H1 (cell line): ENCODE data around the gene CMSS1. TPM values are rescaled to one million over a fixed set of nuclear protein-coding genes. Genes with fewer than 3 reads are reported as not detected.
A peak's percentile ranks its signal among the peaks of the same experiment; 100 is the strongest.

Source experiments
- CHD7 ChIP-seq: fragments of 300-600 bp; sonication (generic); IDR thresholded peaks from 2 replicates; pipeline ENCODE4 v1.7.1; 2012; ENCODE audit warnings: low read length, moderate library complexity, mild to moderate bottlenecking, inconsistent platforms; ENCODE audit not compliant: insufficient replicate concordance
- CREB1 ChIP-seq: IDR thresholded peaks from 2 replicates; pipeline ENCODE4 v1.6.1; 2012; ENCODE audit warnings: inconsistent platforms
- CTBP2 ChIP-seq: IDR thresholded peaks from 2 replicates; pipeline ENCODE4 v1.7.0; 2011; ENCODE audit warnings: borderline replicate concordance, mild to moderate bottlenecking, moderate library complexity, mixed read lengths, low read length; ENCODE audit not compliant: insufficient read depth, insufficient read length
- GTF2F1 ChIP-seq: IDR thresholded peaks from 2 replicates; pipeline ENCODE4 v1.6.1; 2012; ENCODE audit warnings: low read depth, low read length, improper control_type of control experiment, borderline replicate concordance
- HDAC2 ChIP-seq, 2 experiments: fragments of 300-600 bp in 1 of 2; sonication (generic) in 1 of 2; IDR thresholded peaks; 2 replicates each; pipeline ENCODE4 v1.6.1; 2011 to 2012; ENCODE audit warnings: low read depth in 2 of 2, low read length in 2 of 2, mild to moderate bottlenecking in 2 of 2, moderate library complexity in 2 of 2, borderline replicate concordance in 1 of 2, inconsistent platforms in 1 of 2
- PHF8 ChIP-seq: fragments of 200-600 bp; sonication (generic); conservative IDR thresholded peaks from 2 replicates; pipeline ENCODE4 v1.7.1; 2012; ENCODE audit warnings: low read depth, mild to moderate bottlenecking, inconsistent platforms, low read length, moderate library complexity
- polyA plus RNA-seq, 7 experiments: library from polyadenylated mRNA; depleted of rRNA in 3 of 7; stranded (reverse) in 5 of 7; unstranded in 2 of 7; fragments of >200 nt in 5 of 7; fragments of 200-250 nt in 2 of 7; gene quantifications; 1 replicate in 5 of 7; 2 replicates in 1 of 7; 4 replicates in 1 of 7; pipeline versions ENCODE4 v1.2.1 to v1.2.3, GENCODE V29; 2011 to 2013; ENCODE audit warnings: missing spikeins in 2 of 7, mixed read lengths in 2 of 7
- total RNA-seq: library from RNA; stranded (reverse); fragmentation: NEBNext Ultra II Directional; extraction: Animal tissue kit (Norgen Biotek cat#: 25700); gene quantifications from 2 replicates; pipeline ENCODE4 v1.2.1, GENCODE V29; 2021
- TF ChIP-seq, protein P1 (sequence below): IDR thresholded peaks from 2 replicates; pipeline ENCODE4 v1.6.1; 2011; ENCODE audit warnings: low read depth, mild to moderate bottlenecking, low read length; ENCODE audit not compliant: insufficient read depth

CMSS1 gene
- total and polyA plus RNA-seq, 2 of the 8 experiments (the other 6 are each of a cell fraction or from before 2014, with no cell fraction given), result 15.2 to 75.1 TPM

GRCh38 chr3:99875929-99876841, 58.5 kb downstream of the CMSS1 start (continued):
- TF ChIP-seq CHD7, result peak; percentile 73
- TF ChIP-seq, protein P1, sequence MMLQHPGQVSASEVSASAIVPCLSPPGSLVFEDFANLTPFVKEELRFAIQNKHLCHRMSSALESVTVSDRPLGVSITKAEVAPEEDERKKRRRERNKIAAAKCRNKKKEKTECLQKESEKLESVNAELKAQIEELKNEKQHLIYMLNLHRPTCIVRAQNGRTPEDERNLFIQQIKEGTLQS, result no peak
- TF ChIP-seq GTF2F1, result no peak
- TF ChIP-seq PHF8, result no peak
- TF ChIP-seq CREB1, result peak; percentile 83
- 0 out of 4 replicates have a peak, but pooled peaks have one; percentile 25 to 39 for TF ChIP-seq HDAC2 (IDR thresholded peaks at IDR 0.05; ENCODE audit: borderline replicate concordance in 1 of 2, low read depth in 2 of 2, low read length in 2 of 2)
- TF ChIP-seq CTBP2, result peak; percentile 39
